Gastrocnemius medialis (tissue), 4 donors: Measurements from ENCODE around the gene ZBTB34. TPM values are rescaled to one million over a fixed set of nuclear protein-coding genes. Genes with fewer than 3 reads are reported as not detected.

Experiments used
- ATAC-seq, 2 donors: fragments of 150-250 bp; one replicate each; pipeline ENCODE4 v1.9.1; 2016
- DNase-seq, 2 donors: peaks; one replicate each; pipeline ENCODE4 v3.0.0-alpha.2; 2019
- H3K27ac ChIP-seq, 4 donors: fragments of 200-600 bp; sonication (generic); 1 replicate in 1 of 4; 2 replicates in 3 of 4; pipeline ENCODE4 v1.5.1; 2016 to 2018; ENCODE audit warnings: mild to moderate bottlenecking in 2 of 4, moderate library complexity in 1 of 4
- H3K27me3 ChIP-seq, 3 donors: fragments of 200-600 bp; sonication (generic) in 2 of 3; 1 replicate in 1 of 3; 2 replicates in 2 of 3; pipeline versions ENCODE4 v1.5.1 to v1.6.0; 2016 to 2019; ENCODE audit warnings: mild to moderate bottlenecking in 1 of 3, moderate library complexity in 1 of 3
- H3K36me3 ChIP-seq, 2 donors: fragments of 200-600 bp; sonication (generic) in 1 of 2; one replicate each; pipeline ENCODE4 v1.5.1; 2017 to 2018
- H3K4me1 ChIP-seq, 2 donors: fragments of 200-600 bp; sonication (generic) in 1 of 2; one replicate each; pipeline ENCODE4 v1.5.1; 2016 to 2017; ENCODE audit warnings: mild to moderate bottlenecking in 2 of 2
- H3K4me3 ChIP-seq, 4 donors: fragments of 200-600 bp; sonication (generic) in 3 of 4; 1 replicate in 1 of 4; 2 replicates in 3 of 4; pipeline ENCODE4 v1.5.1; 2016 to 2019; ENCODE audit warnings: mild to moderate bottlenecking in 2 of 4
- H3K9me3 ChIP-seq, 3 donors: fragments of 200-600 bp; sonication (generic) in 2 of 3; 1 replicate in 1 of 3; 2 replicates in 2 of 3; pipeline ENCODE4 v1.5.1; 2016 to 2019
- CTCF ChIP-seq, 5 experiments: fragments of 450-650 bp in 3 of 5; fragments of 200-600 bp in 2 of 5; sonication (generic) in 2 of 5; IDR thresholded peaks in 4 of 5; conservative IDR thresholded peaks in 1 of 5; 1 replicate in 4 of 5; 2 replicates in 1 of 5; pipeline ENCODE4 v1.5.1; 2016 to 2019; ENCODE audit warnings: antibody characterized with exemption in 5 of 5, mild to moderate bottlenecking in 3 of 5, moderate library complexity in 3 of 5
- POLR2A ChIP-seq, 2 donors: fragments of 450-650 bp; IDR thresholded peaks; one replicate each; pipeline ENCODE4 v1.6.1; 2017; ENCODE audit warnings: antibody characterized with exemption in 2 of 2, mild to moderate bottlenecking in 2 of 2, moderate library complexity in 2 of 2
- in situ Hi-C, 4 donors: fragments of 200-750 bp; cut with MboI; loops; one replicate each; pipeline versions ENCODE4 v1.15.0 to v1.8.0; 2017; ENCODE audit warnings: low sequenced_read_pairs in 4 of 4
- intact Hi-C: fragments of 100-400 bp; cut with DNase I; formaldehyde crosslinking; loops from one replicate; pipeline ENCODE4 v1.15.1; 2023; ENCODE audit warnings: low total_unique reads
- total RNA-seq, 4 donors: library from RNA; depleted of rRNA; stranded (reverse); fragments of >200 nt; gene quantifications; one replicate each; pipeline versions ENCODE4 v1.1.0 to v1.2.3, GENCODE V29; 2016

The ZBTB34 gene
- total RNA-seq, 4 donors from 2014 or later: 6.2 to 8.7 (median 6.9) TPM

GRCh38 chr9:126849591-126850225 is 10.7 kb upstream of the ZBTB34 start:
- TF ChIP-seq POLR2A (IDR thresholded peaks at IDR 0.05) (no peak), CTCF (IDR thresholded peaks at IDR 0.05 in 4 of 5, conservative IDR thresholded peaks at IDR 0.05 in 1 of 5) (no peak)
- DNase-seq (no peak), ATAC-seq (no peak)
- Histone ChIP-seq H3K27me3 (no peaks in the 10 kb centered on the region), H3K36me3 (no peaks in the 10 kb centered on the region), H3K4me1 (no peaks in the 10 kb centered on the region), H3K4me3 (no peak overlapping the region), H3K9me3 (no peaks in the 10 kb centered on the region), H3K27ac (no peak overlapping the region)
- in situ Hi-C loops (no loop called here), intact Hi-C loops (no loop called here)

GRCh38 chr9:126851286-126851880 is 9.1 kb upstream of the ZBTB34 start:
- Histone ChIP-seq H3K4me3 (no peak overlapping the region), H3K4me1 (no peaks in the 10 kb centered on the region), H3K9me3 (no peaks in the 10 kb centered on the region), H3K27me3 (no peaks in the 10 kb centered on the region), H3K36me3 (no peaks in the 10 kb centered on the region), H3K27ac (no peak overlapping the region)
- ATAC-seq (no peak), DNase-seq (no peak)
- in situ Hi-C loops: no loop called here
- TF ChIP-seq POLR2A (IDR thresholded peaks at IDR 0.05) (no peak), CTCF (IDR thresholded peaks at IDR 0.05 in 4 of 5, conservative IDR thresholded peaks at IDR 0.05 in 1 of 5) (no peak)
- intact Hi-C loops: no loop called here

GRCh38 chr9:126852086-126852688 is 8.3 kb upstream of the ZBTB34 start:
- H3K27ac ChIP-seq: no peak overlapping the region
- no peaks in the 10 kb centered on the region for H3K36me3 ChIP-seq
- no peak for ATAC-seq
- H3K27me3 ChIP-seq: no peaks in the 10 kb centered on the region
- H3K9me3 ChIP-seq: no peaks in the 10 kb centered on the region
- H3K4me1 ChIP-seq: no peaks in the 10 kb centered on the region
- no peak for TF ChIP-seq CTCF (IDR thresholded peaks at IDR 0.05 in 4 of 5, conservative IDR thresholded peaks at IDR 0.05 in 1 of 5)
- TF ChIP-seq POLR2A (IDR thresholded peaks at IDR 0.05): no peak
- no peak for DNase-seq
- H3K4me3 ChIP-seq: no peak overlapping the region
- intact Hi-C loops: no loop called here
- in situ Hi-C loops: no loop called here

GRCh38 chr9:126853667-126854066 is 6.8 kb upstream of the ZBTB34 start:
- Histone ChIP-seq H3K4me1 (no peaks in the 10 kb centered on the region), H3K36me3 (no peaks in the 10 kb centered on the region), H3K4me3 (no peak overlapping the region), H3K27me3 (no peaks in the 10 kb centered on the region), H3K9me3 (no peaks in the 10 kb centered on the region), H3K27ac (no peak overlapping the region)
- in situ Hi-C loops: no loop called here
- ATAC-seq (no peak), DNase-seq (no peak)
- intact Hi-C loops: no loop called here
- no peak for TF ChIP-seq CTCF (IDR thresholded peaks at IDR 0.05 in 4 of 5, conservative IDR thresholded peaks at IDR 0.05 in 1 of 5)
- TF ChIP-seq POLR2A (IDR thresholded peaks at IDR 0.05): no peak
